HepG2 (cell line): ENCODE data around the gene ZFPM1. TPM values are rescaled to one million over a fixed set of nuclear protein-coding genes. Genes with fewer than 3 reads are reported as not detected.

ENCODE experiments used
- CREB1 ChIP-seq, 2 experiments: fragments of 450-650 bp in 1 of 2; IDR thresholded peaks; 2 replicates each; pipeline ENCODE4 v1.6.1; 2016 to 2017; ENCODE audit warnings: control low read depth in 1 of 2, mild to moderate bottlenecking in 1 of 2, missing compliant biosample characterization in 1 of 2, missing genetic modification characterization in 1 of 2
- FOXP4 ChIP-seq: sonication (generic); formaldehyde crosslinking; IDR thresholded peaks from 2 replicates; pipeline ENCODE4 v1.4.0; 2020; ENCODE audit warnings: missing genetic modification reagents
- MNT ChIP-seq: fragments of 450-650 bp; IDR thresholded peaks from 2 replicates; pipeline ENCODE4 v1.6.1; 2016
- NPAS2 ChIP-seq: sonication (generic); formaldehyde crosslinking; IDR thresholded peaks from 2 replicates; pipeline ENCODE4 v1.8.0; 2022; ENCODE audit warnings: mild to moderate bottlenecking, missing genetic modification reagents, borderline replicate concordance
- PPARG ChIP-seq: conservative IDR thresholded peaks from 2 replicates; pipeline ENCODE4 v1.6.1; 2016; ENCODE audit warnings: missing biosample characterization, missing genetic modification reagents
- RARG ChIP-seq: sonication (generic); formaldehyde crosslinking; IDR thresholded peaks from 2 replicates; pipeline ENCODE4 v1.4.0; 2020; ENCODE audit warnings: low read depth, mild to moderate bottlenecking, missing genetic modification reagents
- ZNF670 ChIP-seq: sonication (generic); formaldehyde crosslinking; IDR thresholded peaks from 2 replicates; pipeline ENCODE4 v1.8.0; 2022; ENCODE audit warnings: mild to moderate bottlenecking, missing genetic modification reagents, borderline replicate concordance
- ZNF761 ChIP-seq: sonication (generic); formaldehyde crosslinking; conservative IDR thresholded peaks from 2 replicates; pipeline ENCODE4 v1.4.0; 2020; ENCODE audit warnings: mild to moderate bottlenecking, missing genetic modification reagents
- polyA plus RNA-seq, 8 experiments: library from polyadenylated mRNA; depleted of rRNA in 3 of 8; stranded (reverse) in 7 of 8; unstranded in 1 of 8; fragments of >200 nt; fragmentation: Illumina TruSeq in 4 of 8; extraction: Trizol in 4 of 8; gene quantifications; 2 replicates each; pipeline versions ENCODE4 v1.2.1 to v1.2.3, GENCODE V29; 2011 to 2016; ENCODE audit warnings: low read depth in 4 of 8, missing spikeins in 1 of 8, mixed read lengths in 1 of 8; ENCODE audit not compliant: insufficient read depth in 1 of 8
- total RNA-seq, 5 experiments: library from RNA; depleted of rRNA; stranded (reverse); fragments of >200 nt; fragmentation: Illumina TruSeq; extraction: Trizol; gene quantifications; 2 replicates each; pipeline ENCODE4 v1.2.3, GENCODE V29; 2016; ENCODE audit warnings: low read depth in 1 of 5
- TF ChIP-seq, protein P1 (sequence below): sonication (generic); formaldehyde crosslinking; IDR thresholded peaks from 2 replicates; pipeline ENCODE4 v1.8.0; 2022; ENCODE audit warnings: missing genetic modification reagents, mild to moderate bottlenecking, borderline replicate concordance
- TF ChIP-seq, protein P2 (sequence below): sonication (generic); formaldehyde crosslinking; IDR thresholded peaks from 2 replicates; pipeline ENCODE4 v1.9.0; 2022; ENCODE audit warnings: missing genetic modification reagents, mild to moderate bottlenecking, borderline replicate concordance
- TF ChIP-seq, protein P3 (sequence below): sonication (generic); formaldehyde crosslinking; IDR thresholded peaks from one replicate; pipeline ENCODE4 v1.5.1; 2020; ENCODE audit warnings: mild to moderate bottlenecking, missing genetic modification reagents; ENCODE audit errors: not compliant biosample characterization

The ZFPM1 gene
- total and polyA plus RNA-seq, 2 of the 13 experiments (the other 11 are each of a cell fraction or from before 2014, with no cell fraction given) = 1.3 to 3.8 TPM

DNA sequence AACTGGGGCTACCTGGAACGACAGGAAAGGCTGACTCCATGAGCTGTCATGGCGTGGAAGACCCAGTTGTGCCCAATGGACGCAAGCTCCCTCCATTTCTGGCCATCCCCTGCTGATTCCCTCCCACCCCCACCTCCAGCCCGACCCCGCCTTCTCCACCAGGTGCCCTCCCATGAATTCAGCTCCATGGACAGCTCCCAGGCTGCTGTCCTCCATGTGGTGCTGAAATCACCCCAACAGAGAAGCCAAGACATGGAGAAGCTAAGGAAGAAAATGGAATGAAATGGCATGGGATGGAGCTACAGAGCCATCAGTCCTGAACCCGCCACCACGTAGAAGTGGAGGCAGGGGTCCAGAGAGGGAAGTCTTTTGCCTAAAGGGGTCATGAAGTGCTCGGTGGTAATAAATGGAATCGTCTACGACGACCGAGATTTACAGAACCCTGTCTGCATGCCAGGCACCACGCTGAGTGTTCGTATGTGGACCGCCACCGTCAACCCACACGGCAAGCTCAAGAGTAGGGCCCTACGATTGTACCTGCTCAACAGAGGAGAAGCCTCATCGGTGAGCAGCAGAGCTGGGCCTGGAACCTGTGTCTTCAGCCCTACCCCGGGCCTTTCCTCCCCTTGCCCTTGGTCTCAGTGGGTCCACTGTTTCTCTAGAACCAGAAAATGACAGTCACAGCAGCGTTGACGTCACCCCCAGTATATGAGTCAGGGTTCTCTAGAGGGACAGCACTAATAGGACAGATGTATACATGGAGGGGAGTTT is 107.8 kb downstream of the ZFPM1 start (continued):
- peak; percentile 92; the same call in 1 of the 2 replicates for TF ChIP-seq NPAS2
- peak; percentile 82 for TF ChIP-seq CREB1 (IDR thresholded peaks at IDR 0.05)
- TF ChIP-seq CREB1 (CRISPR knock-in tag; IDR thresholded peaks at IDR 0.05) = no peak; the same call in 1 of the 2 replicates
- TF ChIP-seq MNT = no peak
- TF ChIP-seq, protein P1, sequence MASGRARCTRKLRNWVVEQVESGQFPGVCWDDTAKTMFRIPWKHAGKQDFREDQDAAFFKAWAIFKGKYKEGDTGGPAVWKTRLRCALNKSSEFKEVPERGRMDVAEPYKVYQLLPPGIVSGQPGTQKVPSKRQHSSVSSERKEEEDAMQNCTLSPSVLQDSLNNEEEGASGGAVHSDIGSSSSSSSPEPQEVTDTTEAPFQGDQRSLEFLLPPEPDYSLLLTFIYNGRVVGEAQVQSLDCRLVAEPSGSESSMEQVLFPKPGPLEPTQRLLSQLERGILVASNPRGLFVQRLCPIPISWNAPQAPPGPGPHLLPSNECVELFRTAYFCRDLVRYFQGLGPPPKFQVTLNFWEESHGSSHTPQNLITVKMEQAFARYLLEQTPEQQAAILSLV (CRISPR knock-in tag) = peak; percentile 100
- TF ChIP-seq ZNF670 (CRISPR knock-in tag) = peak; percentile 97
- TF ChIP-seq, protein P2, sequence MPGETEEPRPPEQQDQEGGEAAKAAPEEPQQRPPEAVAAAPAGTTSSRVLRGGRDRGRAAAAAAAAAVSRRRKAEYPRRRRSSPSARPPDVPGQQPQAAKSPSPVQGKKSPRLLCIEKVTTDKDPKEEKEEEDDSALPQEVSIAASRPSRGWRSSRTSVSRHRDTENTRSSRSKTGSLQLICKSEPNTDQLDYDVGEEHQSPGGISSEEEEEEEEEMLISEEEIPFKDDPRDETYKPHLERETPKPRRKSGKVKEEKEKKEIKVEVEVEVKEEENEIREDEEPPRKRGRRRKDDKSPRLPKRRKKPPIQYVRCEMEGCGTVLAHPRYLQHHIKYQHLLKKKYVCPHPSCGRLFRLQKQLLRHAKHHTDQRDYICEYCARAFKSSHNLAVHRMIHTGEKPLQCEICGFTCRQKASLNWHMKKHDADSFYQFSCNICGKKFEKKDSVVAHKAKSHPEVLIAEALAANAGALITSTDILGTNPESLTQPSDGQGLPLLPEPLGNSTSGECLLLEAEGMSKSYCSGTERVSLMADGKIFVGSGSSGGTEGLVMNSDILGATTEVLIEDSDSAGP = no peak; the same call in 1 of the 2 replicates
- TF ChIP-seq ZNF761 (CRISPR knock-in tag) = peak; percentile 96
- TF ChIP-seq, protein P3, sequence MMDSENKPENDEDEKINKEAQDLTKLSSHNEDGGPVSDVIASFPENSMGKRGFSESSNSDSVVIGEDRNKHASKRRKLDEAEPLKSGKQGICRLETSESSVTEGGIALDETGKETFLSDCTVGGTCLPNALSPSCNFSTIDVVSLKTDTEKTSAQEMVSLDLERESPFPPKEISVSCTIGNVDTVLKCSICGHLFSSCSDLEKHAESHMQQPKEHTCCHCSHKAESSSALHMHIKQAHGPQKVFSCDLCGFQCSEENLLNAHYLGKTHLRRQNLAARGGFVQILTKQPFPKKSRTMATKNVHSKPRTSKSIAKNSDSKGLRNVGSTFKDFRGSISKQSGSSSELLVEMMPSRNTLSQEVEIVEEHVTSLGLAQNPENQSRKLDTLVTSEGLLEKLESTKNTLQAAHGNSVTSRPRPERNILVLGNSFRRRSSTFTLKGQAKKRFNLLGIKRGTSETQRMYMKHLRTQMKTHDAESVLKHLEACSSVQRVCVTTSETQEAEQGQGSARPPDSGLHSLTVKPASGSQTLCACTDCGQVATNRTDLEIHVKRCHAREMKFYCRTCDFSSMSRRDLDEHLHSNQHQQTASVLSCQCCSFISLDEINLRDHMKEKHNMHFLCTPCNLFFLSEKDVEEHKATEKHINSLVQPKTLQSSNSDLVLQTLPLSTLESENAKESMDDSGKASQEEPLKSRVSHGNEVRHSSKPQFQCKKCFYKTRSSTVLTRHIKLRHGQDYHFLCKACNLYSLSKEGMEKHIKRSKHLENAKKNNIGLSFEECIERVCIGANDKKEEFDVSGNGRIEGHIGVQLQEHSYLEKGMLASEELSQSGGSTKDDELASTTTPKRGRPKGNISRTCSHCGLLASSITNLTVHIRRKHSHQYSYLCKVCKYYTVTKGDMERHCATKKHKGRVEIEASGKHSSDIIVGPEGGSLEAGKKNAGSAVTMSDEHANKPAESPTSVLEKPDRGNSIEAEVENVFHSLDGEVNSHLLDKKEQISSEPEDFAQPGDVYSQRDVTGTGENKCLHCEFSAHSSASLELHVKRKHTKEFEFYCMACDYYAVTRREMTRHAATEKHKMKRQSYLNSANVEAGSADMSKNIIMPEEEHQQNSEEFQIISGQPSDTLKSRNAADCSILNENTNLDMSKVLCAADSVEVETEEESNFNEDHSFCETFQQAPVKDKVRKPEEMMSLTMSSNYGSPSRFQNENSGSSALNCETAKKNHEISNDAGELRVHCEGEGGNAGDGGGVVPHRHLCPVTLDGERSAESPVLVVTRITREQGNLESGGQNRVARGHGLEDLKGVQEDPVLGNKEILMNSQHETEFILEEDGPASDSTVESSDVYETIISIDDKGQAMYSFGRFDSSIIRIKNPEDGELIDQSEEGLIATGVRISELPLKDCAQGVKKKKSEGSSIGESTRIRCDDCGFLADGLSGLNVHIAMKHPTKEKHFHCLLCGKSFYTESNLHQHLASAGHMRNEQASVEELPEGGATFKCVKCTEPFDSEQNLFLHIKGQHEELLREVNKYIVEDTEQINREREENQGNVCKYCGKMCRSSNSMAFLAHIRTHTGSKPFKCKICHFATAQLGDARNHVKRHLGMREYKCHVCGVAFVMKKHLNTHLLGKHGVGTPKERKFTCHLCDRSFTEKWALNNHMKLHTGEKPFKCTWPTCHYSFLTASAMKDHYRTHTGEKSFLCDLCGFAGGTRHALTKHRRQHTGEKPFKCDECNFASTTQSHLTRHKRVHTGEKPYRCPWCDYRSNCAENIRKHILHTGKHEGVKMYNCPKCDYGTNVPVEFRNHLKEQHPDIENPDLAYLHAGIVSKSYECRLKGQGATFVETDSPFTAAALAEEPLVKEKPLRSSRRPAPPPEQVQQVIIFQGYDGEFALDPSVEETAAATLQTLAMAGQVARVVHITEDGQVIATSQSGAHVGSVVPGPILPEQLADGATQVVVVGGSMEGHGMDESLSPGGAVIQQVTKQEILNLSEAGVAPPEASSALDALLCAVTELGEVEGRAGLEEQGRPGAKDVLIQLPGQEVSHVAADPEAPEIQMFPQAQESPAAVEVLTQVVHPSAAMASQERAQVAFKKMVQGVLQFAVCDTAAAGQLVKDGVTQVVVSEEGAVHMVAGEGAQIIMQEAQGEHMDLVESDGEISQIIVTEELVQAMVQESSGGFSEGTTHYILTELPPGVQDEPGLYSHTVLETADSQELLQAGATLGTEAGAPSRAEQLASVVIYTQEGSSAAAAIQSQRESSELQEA = peak; percentile 77
- peak; percentile 99; the same call in 1 of the 2 replicates for TF ChIP-seq RARG (CRISPR knock-in tag)
- peak; percentile 95 for TF ChIP-seq PPARG (CRISPR knock-in tag)
- peak; percentile 84 for TF ChIP-seq FOXP4 (CRISPR knock-in tag)
